Stimulated activated memory B cell treated with anti-CD40 and anti-IgM and Interleukin-4, amounts not matched to agents 10 μg/mL and 1 μg/mL and 100 μg/mL, for 72 hours (primary cell): ENCODE measurements around the gene ABCA6.

ENCODE experiments used
- ATAC-seq: fragments of 150-1000 bp; cut with Tn5 transposase; 2 replicates; pipeline ENCODE4 v1.10.0; 2021
- H3K27ac Mint-ChIP-seq: one replicate; pipeline ENCODE4 v1.8.0; 2022; ENCODE audit warnings: mild to moderate bottlenecking, mixed read lengths
- H3K27me3 Mint-ChIP-seq: one replicate; pipeline ENCODE4 v1.8.0; 2022; ENCODE audit warnings: mixed read lengths
- H3K36me3 Mint-ChIP-seq: one replicate; pipeline ENCODE4 v1.8.0; 2022; ENCODE audit warnings: mixed read lengths
- H3K4me1 Mint-ChIP-seq: one replicate; pipeline ENCODE4 v1.8.0; 2022; ENCODE audit warnings: mixed read lengths
- H3K4me3 Mint-ChIP-seq: one replicate; pipeline ENCODE4 v1.8.0; 2022; ENCODE audit warnings: mild to moderate bottlenecking, moderate library complexity, mixed read lengths
- H3K9me3 Mint-ChIP-seq: one replicate; pipeline ENCODE4 v1.8.0; 2022; ENCODE audit warnings: mixed read lengths

ABCA6 gene

GRCh38 chr17:69056179-69056823, 85.4 kb downstream of the ABCA6 start:
- no peak overlapping the region for H3K27ac Mint-ChIP-seq
- H3K27me3 Mint-ChIP-seq = no peaks in the 10 kb centered on the region
- H3K9me3 Mint-ChIP-seq = peaks cover 18% of the 10 kb centered on the region
- peaks cover 18% of the 10 kb centered on the region for H3K36me3 Mint-ChIP-seq
- no peak for ATAC-seq
- H3K4me3 Mint-ChIP-seq = no peak overlapping the region
- H3K4me1 Mint-ChIP-seq = peaks cover 7% of the 10 kb centered on the region

- no peak overlapping the region for H3K27ac Mint-ChIP-seq
- ATAC-seq = no peak
- no peak overlapping the region for H3K4me3 Mint-ChIP-seq
- peaks cover 18% of the 10 kb centered on the region for H3K36me3 Mint-ChIP-seq
- H3K9me3 Mint-ChIP-seq = peaks cover 18% of the 10 kb centered on the region
- H3K4me1 Mint-ChIP-seq = no peaks in the 10 kb centered on the region
- H3K27me3 Mint-ChIP-seq = no peaks in the 10 kb centered on the region
Measured at GRCh38 chr17:69055334-69055733, 86.4 kb downstream of the ABCA6 start.

GRCh38 chr17:69050999-69051775, 90.5 kb downstream of the ABCA6 start:
- H3K36me3 Mint-ChIP-seq = peaks cover 16% of the 10 kb centered on the region
- no peaks in the 10 kb centered on the region for H3K4me1 Mint-ChIP-seq
- H3K4me3 Mint-ChIP-seq = no peak overlapping the region
- H3K27ac Mint-ChIP-seq = no peak overlapping the region
- H3K27me3 Mint-ChIP-seq = no peaks in the 10 kb centered on the region
- peaks cover 8% of the 10 kb centered on the region for H3K9me3 Mint-ChIP-seq
- no peak for ATAC-seq

- H3K27me3 Mint-ChIP-seq = no peaks in the 10 kb centered on the region
- no peak for ATAC-seq
- no peak overlapping the region for H3K27ac Mint-ChIP-seq
- no peak overlapping the region for H3K4me3 Mint-ChIP-seq
- no peaks in the 10 kb centered on the region for H3K4me1 Mint-ChIP-seq
- peaks cover 5% of the 10 kb centered on the region for H3K36me3 Mint-ChIP-seq
- H3K9me3 Mint-ChIP-seq = no peaks in the 10 kb centered on the region
Measured at GRCh38 chr17:69048634-69049033, 93.1 kb downstream of the ABCA6 start.

GRCh38 chr17:69047368-69048263, 94.1 kb downstream of the ABCA6 start:
- no peaks in the 10 kb centered on the region for H3K27me3 Mint-ChIP-seq
- ATAC-seq = no peak

GRCh38 chr17:69046121-69046807, 95.4 kb downstream of the ABCA6 start:
- Mint-ChIP-seq H3K9me3 (no peaks in the 10 kb centered on the region), H3K27ac (no peak overlapping the region), H3K36me3 (no peaks in the 10 kb centered on the region), H3K4me1 (no peaks in the 10 kb centered on the region), H3K27me3 (no peaks in the 10 kb centered on the region), H3K4me3 (no peak overlapping the region)
- no peak for ATAC-seq

More at GRCh38 chr17:69047368-69048263, 94.1 kb downstream of the ABCA6 start:
- Mint-ChIP-seq H3K36me3 (no peaks in the 10 kb centered on the region), H3K4me3 (no peak overlapping the region), H3K4me1 (no peaks in the 10 kb centered on the region), H3K27ac (no peak overlapping the region), H3K9me3 (no peaks in the 10 kb centered on the region)

- no peaks in the 10 kb centered on the region for H3K36me3 Mint-ChIP-seq
- no peak for ATAC-seq
- H3K4me1 Mint-ChIP-seq = no peaks in the 10 kb centered on the region
- H3K9me3 Mint-ChIP-seq = no peaks in the 10 kb centered on the region
- no peak overlapping the region for H3K4me3 Mint-ChIP-seq
- no peaks in the 10 kb centered on the region for H3K27me3 Mint-ChIP-seq
- H3K27ac Mint-ChIP-seq = no peak overlapping the region
Measured at GRCh38 chr17:69045646-69046045, 96.0 kb downstream of the ABCA6 start.

GRCh38 chr17:69044371-69044770, 97.3 kb downstream of the ABCA6 start:
- Mint-ChIP-seq H3K4me1 (no peaks in the 10 kb centered on the region), H3K27ac (no peak overlapping the region), H3K27me3 (no peaks in the 10 kb centered on the region), H3K36me3 (no peaks in the 10 kb centered on the region), H3K4me3 (no peak overlapping the region), H3K9me3 (no peaks in the 10 kb centered on the region)
- ATAC-seq = no peak

- no peaks in the 10 kb centered on the region for H3K36me3 Mint-ChIP-seq
- H3K27ac Mint-ChIP-seq = no peak overlapping the region
- no peak overlapping the region for H3K4me3 Mint-ChIP-seq
- H3K27me3 Mint-ChIP-seq = no peaks in the 10 kb centered on the region
- no peaks in the 10 kb centered on the region for H3K9me3 Mint-ChIP-seq
- peak; percentile 16 for ATAC-seq
- H3K4me1 Mint-ChIP-seq = no peaks in the 10 kb centered on the region
Measured at GRCh38 chr17:69043098-69043734, 98.5 kb downstream of the ABCA6 start.

GRCh38 chr17:69042308-69042707, 99.4 kb downstream of the ABCA6 start:
- Mint-ChIP-seq H3K27ac (no peak overlapping the region), H3K4me3 (no peak overlapping the region), H3K27me3 (no peaks in the 10 kb centered on the region)

GRCh38 chr17:69031839-69032238, 109.9 kb downstream of the ABCA6 start:
- H3K27me3 Mint-ChIP-seq = no peaks in the 10 kb centered on the region
- peaks cover 6% of the 10 kb centered on the region for H3K9me3 Mint-ChIP-seq
- peaks cover 5% of the 10 kb centered on the region for H3K36me3 Mint-ChIP-seq
- no peak overlapping the region for H3K4me3 Mint-ChIP-seq
- no peaks in the 10 kb centered on the region for H3K4me1 Mint-ChIP-seq
- no peak overlapping the region for H3K27ac Mint-ChIP-seq
- no peak for ATAC-seq

More at GRCh38 chr17:69042308-69042707, 99.4 kb downstream of the ABCA6 start:
- Mint-ChIP-seq H3K4me1 (no peaks in the 10 kb centered on the region), H3K36me3 (peaks cover 4% of the 10 kb centered on the region), H3K9me3 (peaks cover 4% of the 10 kb centered on the region)
- no peak for ATAC-seq

- ATAC-seq = no peak
- Mint-ChIP-seq H3K4me1 (no peaks in the 10 kb centered on the region), H3K36me3 (no peaks in the 10 kb centered on the region), H3K27me3 (no peaks in the 10 kb centered on the region), H3K27ac (no peak overlapping the region), H3K9me3 (no peaks in the 10 kb centered on the region), H3K4me3 (no peak overlapping the region)
Measured at GRCh38 chr17:69030169-69030568, 111.5 kb downstream of the ABCA6 start.
